ENCODE results near the gene BRD9.
"Not testable (repeated sequence)": the region's sequence is repeated elsewhere in the genome, so short reads cannot be mapped to it uniquely, and the experiment has no call there.

Gene BRD9

GRCh38 chr5:843371-843770 lies 49.2 kb downstream of the BRD9 start:
- not testable (repeated sequence) for DNase-seq

DNA sequence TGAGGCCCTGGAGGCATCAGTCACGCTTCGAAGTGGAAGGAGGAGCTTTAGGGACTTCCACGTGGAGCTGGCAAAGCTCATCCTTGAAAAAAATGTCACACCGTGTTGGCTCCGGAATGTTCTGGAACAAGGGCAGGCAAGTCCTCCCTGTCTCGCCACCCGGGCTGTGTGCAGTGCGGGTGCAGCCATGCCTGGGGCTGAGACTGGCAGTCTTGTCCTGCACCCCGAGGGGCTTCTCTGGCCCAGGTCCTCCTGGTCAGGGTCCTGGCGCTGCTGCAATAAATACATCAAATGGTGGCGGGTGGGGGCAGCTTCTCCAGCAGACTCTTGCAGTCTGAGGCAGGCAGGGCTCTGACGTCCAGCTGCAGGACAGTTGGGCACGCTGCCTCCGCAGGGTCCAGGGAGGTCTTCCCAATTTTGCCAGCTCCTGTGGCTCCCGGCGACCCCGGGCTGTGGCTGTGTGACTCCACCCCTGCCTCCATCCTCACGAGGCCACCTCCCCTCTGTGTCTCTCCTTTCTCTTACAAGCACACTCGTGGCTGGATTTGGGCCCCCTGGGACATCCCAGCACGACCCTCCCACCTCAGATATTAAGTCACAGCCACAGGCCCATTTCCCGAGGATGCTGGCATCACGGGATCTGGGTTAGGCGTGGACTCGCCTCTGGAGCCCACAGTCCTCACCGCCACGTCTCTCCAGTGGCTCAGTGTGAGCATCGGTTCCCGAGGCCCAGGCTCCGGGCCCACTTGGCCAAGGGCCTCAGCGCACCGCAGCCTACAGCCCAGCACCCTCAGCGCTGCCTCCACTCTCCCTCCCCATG lies 50.0 kb downstream of the BRD9 start:
- DNase-seq = not testable (repeated sequence)

DNA sequence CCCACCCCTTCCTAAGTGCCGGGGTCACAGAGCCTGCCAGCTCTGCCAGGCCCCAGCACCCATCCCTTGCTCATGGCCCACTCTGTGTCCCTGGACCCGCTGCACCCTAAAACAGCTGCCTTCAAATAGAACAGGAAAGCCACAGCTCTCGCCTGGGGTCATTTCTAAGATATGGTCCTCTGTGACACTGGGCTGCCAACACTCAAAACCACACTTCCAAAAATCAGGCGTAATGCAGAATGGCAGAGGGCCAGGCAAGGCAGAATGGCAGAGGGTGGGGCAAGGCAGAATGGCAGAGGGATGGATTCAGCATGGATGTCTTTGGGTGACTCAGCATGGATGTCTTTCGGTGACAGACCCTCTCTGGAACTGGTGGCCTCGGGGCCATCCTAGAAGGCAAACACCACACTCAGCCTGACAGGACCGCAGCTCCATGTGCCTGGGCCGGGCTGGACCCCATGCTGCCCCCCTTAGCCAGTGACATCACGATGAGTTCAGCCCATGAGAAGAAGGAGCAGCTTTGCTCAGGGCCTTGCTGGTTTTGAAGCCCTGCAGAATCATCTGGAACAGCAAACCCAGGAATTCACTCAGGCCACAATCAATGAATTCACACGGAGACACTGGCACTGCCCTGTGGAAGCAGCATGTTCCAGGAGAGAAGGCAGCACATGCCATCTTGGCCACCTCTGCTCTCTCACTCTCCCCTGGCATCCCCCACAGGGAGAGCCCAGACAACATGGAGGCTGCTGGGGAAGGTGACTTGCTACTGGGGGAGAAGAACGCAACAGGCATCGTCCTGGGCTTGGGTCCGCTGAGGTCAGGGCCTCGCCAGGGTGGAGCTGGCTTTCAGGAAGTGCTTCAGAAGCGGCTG lies 50.8 kb downstream of the BRD9 start:
- DNase-seq = not testable (repeated sequence)

DNA sequence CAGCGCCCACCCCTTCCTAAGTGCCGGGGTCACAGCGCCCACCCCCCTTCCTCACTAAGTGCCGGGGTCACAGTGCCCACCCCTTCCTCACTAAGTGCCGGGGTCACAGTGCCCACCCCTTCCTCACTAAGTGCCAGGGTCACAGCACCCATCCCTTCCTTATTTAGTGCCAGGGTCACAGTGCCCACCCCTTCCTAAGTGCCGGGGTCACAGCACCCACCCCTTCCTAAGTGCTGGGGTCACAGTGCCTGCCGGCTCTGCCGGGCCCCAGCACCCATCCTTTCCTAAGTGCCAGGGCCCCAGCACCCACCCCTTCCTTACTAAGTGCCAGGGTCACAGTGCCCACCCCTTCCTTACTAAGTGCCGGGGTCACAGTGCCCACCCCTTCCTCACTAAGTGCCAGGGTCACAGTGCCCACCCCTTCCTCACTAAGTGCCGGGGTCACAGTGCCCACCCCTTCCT lies 51.6 kb downstream of the BRD9 start:
- not testable (repeated sequence) for DNase-seq

- DNase-seq = not testable (repeated sequence)
These were observed 52.3 kb downstream of the BRD9 start for GRCh38 chr5:840118-840973.

GRCh38 chr5:838431-838851 lies 54.2 kb downstream of the BRD9 start:
- not testable (repeated sequence) for DNase-seq

- DNase-seq = not testable (repeated sequence)
These were observed 54.9 kb downstream of the BRD9 start for GRCh38 chr5:837621-838121.

- DNase-seq = not testable (repeated sequence)
These were observed 56.5 kb downstream of the BRD9 start for GRCh38 chr5:835933-836612.

GRCh38 chr5:834013-834412 lies 58.6 kb downstream of the BRD9 start:
- not testable (repeated sequence) for DNase-seq

- DNase-seq = not testable (repeated sequence)
These were observed 64.4 kb downstream of the BRD9 start for GRCh38 chr5:828194-828593.

- DNase-seq = not testable (repeated sequence)
These were observed 67.1 kb downstream of the BRD9 start for GRCh38 chr5:825544-825943.

- no peak for DNase-seq
These were observed 71.1 kb downstream of the BRD9 start for GRCh38 chr5:821504-821903.

DNA sequence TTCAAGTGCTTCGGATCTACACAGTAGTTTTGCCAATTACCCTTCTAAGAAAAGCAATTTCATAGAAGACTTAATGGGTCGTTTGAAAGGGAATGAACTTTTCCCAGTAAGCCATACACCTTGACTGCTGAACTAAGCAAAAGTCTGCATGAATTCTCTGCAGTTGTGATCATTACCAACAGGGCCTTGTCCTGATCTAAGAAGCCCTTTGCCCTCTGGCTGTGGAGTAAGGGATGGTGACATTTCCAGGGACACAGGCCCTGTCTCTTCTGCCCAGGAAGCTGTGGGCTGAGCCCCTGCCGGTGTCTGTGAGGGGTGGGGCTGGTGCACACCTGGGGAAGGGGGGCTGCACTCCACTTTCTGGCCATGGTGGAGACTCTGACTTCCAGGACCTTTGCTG lies 72.4 kb downstream of the BRD9 start:
- no peak for DNase-seq

GRCh38 chr5:819078-819477 lies 73.5 kb downstream of the BRD9 start:
- no peak for DNase-seq

DNA sequence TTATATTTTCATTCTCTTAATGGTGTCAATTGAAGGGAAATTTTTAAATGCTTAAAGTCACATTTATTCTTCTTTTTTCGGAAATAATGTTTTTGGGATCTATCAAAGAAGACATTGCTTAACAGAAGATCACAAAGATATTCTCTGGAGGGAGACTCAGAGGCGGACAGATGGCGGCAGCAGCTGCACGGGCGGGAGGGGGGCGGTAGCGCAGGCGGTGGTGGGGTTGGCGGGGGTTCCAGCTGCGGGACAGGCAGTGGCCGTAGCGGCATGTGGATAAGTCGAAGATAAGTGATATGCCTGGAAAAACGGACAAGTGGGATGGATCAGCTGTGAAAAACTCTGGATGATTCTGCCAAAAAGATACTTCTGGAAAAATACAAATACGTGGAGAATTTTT lies 76.4 kb downstream of the BRD9 start:
- no peak for DNase-seq

DNA sequence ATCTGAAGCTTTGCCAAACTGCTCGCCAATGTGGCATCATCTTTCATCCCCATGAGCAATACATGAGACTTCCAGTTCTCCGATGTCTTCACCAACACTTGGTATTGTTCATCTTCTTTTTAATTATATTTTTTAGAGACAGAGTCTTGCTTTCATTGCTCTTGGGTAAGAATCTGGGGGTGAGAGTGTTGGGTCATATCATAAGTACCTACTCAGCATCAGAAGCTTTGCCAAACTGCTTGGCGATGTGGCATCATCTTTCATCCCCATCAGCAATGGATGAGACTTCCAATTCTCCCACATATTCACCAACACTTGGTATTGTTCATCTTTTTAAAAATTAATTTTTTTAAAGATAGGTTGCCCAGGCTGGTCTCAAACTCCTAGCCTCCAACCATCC lies 77.2 kb downstream of the BRD9 start:
- DNase-seq = no peak

Data from activated CD4-positive, alpha-beta T cell treated with anti-CD3 and anti-CD28 coated beads, Interleukin-2, amount 50 U/mL, for 16 hours (primary cell).